HepG2 (cell line): ENCODE results near the gene SELENOV. TPM values are rescaled to one million over a fixed set of nuclear protein-coding genes. Genes with fewer than 3 reads are reported as not detected.

Source experiments
- AKAP8 ChIP-seq: sonication (generic); formaldehyde crosslinking; IDR thresholded peaks from 2 replicates; pipeline ENCODE4 v1.5.1; 2020; ENCODE audit warnings: mild to moderate bottlenecking, missing genetic modification reagents
- KDM2A ChIP-seq: sonication (generic); formaldehyde crosslinking; IDR thresholded peaks from 2 replicates; pipeline ENCODE4 v1.4.0; 2020; ENCODE audit warnings: low read depth, missing genetic modification reagents, borderline replicate concordance
- KDM5B ChIP-seq: sonication (generic); formaldehyde crosslinking; IDR thresholded peaks from 2 replicates; pipeline ENCODE4 v1.4.0; 2020; ENCODE audit warnings: missing genetic modification reagents, mild to moderate bottlenecking, borderline replicate concordance
- RELA ChIP-seq: sonication (generic); formaldehyde crosslinking; IDR thresholded peaks from 2 replicates; pipeline ENCODE4 v1.4.0; 2020; ENCODE audit warnings: missing genetic modification reagents
- RXRB ChIP-seq: IDR thresholded peaks from 2 replicates; pipeline ENCODE4 v1.6.1; 2016; ENCODE audit warnings: borderline replicate concordance, missing genetic modification reagents, missing compliant biosample characterization
- SALL1 ChIP-seq: sonication (generic); formaldehyde crosslinking; IDR thresholded peaks from 2 replicates; pipeline ENCODE4 v1.8.0; 2022; ENCODE audit warnings: mild to moderate bottlenecking, missing genetic modification reagents
- SNAI1 ChIP-seq: sonication (generic); formaldehyde crosslinking; IDR thresholded peaks from 2 replicates; pipeline ENCODE4 v1.5.0; 2020; ENCODE audit warnings: mild to moderate bottlenecking, missing genetic modification reagents, borderline replicate concordance
- SRY ChIP-seq: sonication (generic); formaldehyde crosslinking; IDR thresholded peaks from 2 replicates; pipeline ENCODE4 v1.8.0; 2022; ENCODE audit warnings: mild to moderate bottlenecking, missing genetic modification reagents
- STAG1 ChIP-seq: sonication (generic); formaldehyde crosslinking; IDR thresholded peaks from 2 replicates; pipeline ENCODE4 v1.4.0; 2020; ENCODE audit warnings: missing genetic modification reagents
- ZFX ChIP-seq: sonication (generic); formaldehyde crosslinking; IDR thresholded peaks from 2 replicates; pipeline ENCODE4 v1.4.0; 2020; ENCODE audit warnings: mild to moderate bottlenecking, low read depth, missing genetic modification reagents, moderate library complexity
- ZNF101 ChIP-seq: sonication (generic); formaldehyde crosslinking; IDR thresholded peaks from 2 replicates; pipeline ENCODE4 v1.4.0; 2020; ENCODE audit warnings: mild to moderate bottlenecking, low read depth, missing genetic modification reagents, borderline replicate concordance
- ZNF335 ChIP-seq: sonication (generic); formaldehyde crosslinking; IDR thresholded peaks from 2 replicates; pipeline ENCODE4 v1.4.0; 2020; ENCODE audit warnings: missing genetic modification reagents
- ZNF598 ChIP-seq: sonication (generic); formaldehyde crosslinking; IDR thresholded peaks from 2 replicates; pipeline ENCODE4 v1.5.1; 2020; ENCODE audit warnings: mild to moderate bottlenecking, missing genetic modification reagents, borderline replicate concordance
- ZNF660 ChIP-seq: sonication (generic); formaldehyde crosslinking; IDR thresholded peaks from 2 replicates; pipeline ENCODE4 v1.5.1; 2020; ENCODE audit warnings: mild to moderate bottlenecking, low read depth, missing genetic modification reagents, borderline replicate concordance
- ZNF776 ChIP-seq: sonication (generic); formaldehyde crosslinking; IDR thresholded peaks from 2 replicates; pipeline ENCODE4 v1.4.0; 2020; ENCODE audit warnings: mild to moderate bottlenecking, missing genetic modification reagents
- ZNF790 ChIP-seq: sonication (generic); formaldehyde crosslinking; IDR thresholded peaks from 2 replicates; pipeline ENCODE4 v1.8.0; 2022; ENCODE audit warnings: missing genetic modification reagents, mild to moderate bottlenecking, borderline replicate concordance
- polyA plus RNA-seq, 8 experiments: library from polyadenylated mRNA; depleted of rRNA in 3 of 8; stranded (reverse) in 7 of 8; unstranded in 1 of 8; fragments of >200 nt; fragmentation: Illumina TruSeq in 4 of 8; extraction: Trizol in 4 of 8; gene quantifications; 2 replicates each; pipeline versions ENCODE4 v1.2.1 to v1.2.3, GENCODE V29; 2011 to 2016; ENCODE audit warnings: low read depth in 4 of 8, missing spikeins in 1 of 8, mixed read lengths in 1 of 8; ENCODE audit not compliant: insufficient read depth in 1 of 8
- total RNA-seq, 5 experiments: library from RNA; depleted of rRNA; stranded (reverse); fragments of >200 nt; fragmentation: Illumina TruSeq; extraction: Trizol; gene quantifications; 2 replicates each; pipeline ENCODE4 v1.2.3, GENCODE V29; 2016; ENCODE audit warnings: low read depth in 1 of 5
- TF ChIP-seq, protein P1 (sequence below): IDR thresholded peaks from 2 replicates; pipeline ENCODE4 v1.6.1; 2018; ENCODE audit warnings: missing genetic modification reagents, mild to moderate bottlenecking, missing compliant biosample characterization
- TF ChIP-seq, protein P2 (sequence below): sonication (generic); formaldehyde crosslinking; IDR thresholded peaks from 2 replicates; pipeline ENCODE4 v1.5.1; 2020; ENCODE audit warnings: mild to moderate bottlenecking, moderate library complexity, missing genetic modification reagents
- TF ChIP-seq, protein P3 (sequence below): sonication (generic); formaldehyde crosslinking; IDR thresholded peaks from 2 replicates; pipeline ENCODE4 v1.4.0; 2020; ENCODE audit warnings: missing genetic modification reagents, borderline replicate concordance
- TF ChIP-seq, protein P4 (sequence below): sonication (generic); formaldehyde crosslinking; conservative IDR thresholded peaks from 2 replicates; pipeline ENCODE4 v1.8.0; 2022; ENCODE audit warnings: missing genetic modification reagents

SELENOV gene
- total and polyA plus RNA-seq, 2 of the 13 experiments (the other 11 are each of a cell fraction or from before 2014, with no cell fraction given): not detected

DNA sequence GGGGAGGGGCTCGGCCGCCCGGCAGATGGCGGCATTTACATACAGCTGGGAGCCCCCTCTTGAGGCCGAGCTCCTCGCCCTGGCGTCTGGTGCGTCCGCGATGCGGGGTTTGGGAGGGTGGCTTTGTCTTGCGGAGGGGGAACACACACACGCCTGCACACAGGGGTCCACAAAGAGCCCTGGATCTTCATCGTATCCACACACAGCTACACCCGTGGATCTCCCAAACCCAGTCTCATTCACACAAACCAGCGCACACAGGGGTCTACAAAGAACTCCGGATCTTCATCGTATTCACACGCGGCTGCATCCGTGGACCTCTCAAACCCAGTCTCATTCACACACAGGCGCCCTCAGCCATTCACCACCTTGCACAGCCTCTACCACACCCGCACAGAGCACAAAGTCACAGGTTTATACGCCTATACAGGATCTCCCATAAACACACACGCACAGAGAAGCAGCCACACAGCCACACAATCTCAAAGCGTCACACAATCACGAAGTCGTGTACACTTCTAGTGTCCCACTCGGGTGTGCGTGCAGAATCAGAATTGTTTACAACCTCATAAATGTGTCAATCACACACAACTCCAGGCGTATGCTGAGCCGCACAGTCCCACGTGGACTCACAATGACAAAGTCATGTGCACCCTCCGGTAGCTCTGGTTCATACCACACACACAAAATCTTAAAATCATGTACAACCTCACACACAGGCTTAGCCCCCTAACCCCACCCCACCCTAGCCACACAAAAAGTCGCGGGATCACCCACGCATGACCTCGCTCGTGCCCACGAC, 16.7 kb upstream of the SELENOV start (continued):
- TF ChIP-seq ZFX (CRISPR knock-in tag) (0 out of 2 replicates have a peak, but pooled peaks have one; percentile 24), ZNF776 (peak; percentile 62; the same call in 1 of the 2 replicates), SNAI1 (CRISPR knock-in tag) (0 out of 2 replicates have a peak, but pooled peaks have one; percentile 32), STAG1 (CRISPR knock-in tag) (peak; percentile 66), ZNF790 (CRISPR knock-in tag) (no peak), ZNF335 (CRISPR knock-in tag) (peak; percentile 33; the same call in 1 of the 2 replicates), SRY (CRISPR knock-in tag) (peak; percentile 80; the same call in 1 of the 2 replicates), RELA (CRISPR knock-in tag) (no peak), ZNF101 (no peak), ZNF598 (peak; percentile 60; the same call in 1 of the 2 replicates), AKAP8 (no peak), KDM5B (CRISPR knock-in tag) (peak; percentile 46; the same call in 1 of the 2 replicates), RXRB (CRISPR knock-in tag) (0 out of 2 replicates have a peak, but pooled peaks have one; percentile 2), KDM2A (CRISPR knock-in tag) (peak; percentile 76; the same call in 1 of the 2 replicates), SALL1 (peak; percentile 40; the same call in 1 of the 2 replicates), ZNF660 (CRISPR knock-in tag) (no peak)
- TF ChIP-seq, protein P1, sequence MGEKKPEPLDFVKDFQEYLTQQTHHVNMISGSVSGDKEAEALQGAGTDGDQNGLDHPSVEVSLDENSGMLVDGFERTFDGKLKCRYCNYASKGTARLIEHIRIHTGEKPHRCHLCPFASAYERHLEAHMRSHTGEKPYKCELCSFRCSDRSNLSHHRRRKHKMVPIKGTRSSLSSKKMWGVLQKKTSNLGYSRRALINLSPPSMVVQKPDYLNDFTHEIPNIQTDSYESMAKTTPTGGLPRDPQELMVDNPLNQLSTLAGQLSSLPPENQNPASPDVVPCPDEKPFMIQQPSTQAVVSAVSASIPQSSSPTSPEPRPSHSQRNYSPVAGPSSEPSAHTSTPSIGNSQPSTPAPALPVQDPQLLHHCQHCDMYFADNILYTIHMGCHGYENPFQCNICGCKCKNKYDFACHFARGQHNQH (CRISPR knock-in tag): peak; percentile 26; the same call in 1 of the 2 replicates
- TF ChIP-seq, protein P2, sequence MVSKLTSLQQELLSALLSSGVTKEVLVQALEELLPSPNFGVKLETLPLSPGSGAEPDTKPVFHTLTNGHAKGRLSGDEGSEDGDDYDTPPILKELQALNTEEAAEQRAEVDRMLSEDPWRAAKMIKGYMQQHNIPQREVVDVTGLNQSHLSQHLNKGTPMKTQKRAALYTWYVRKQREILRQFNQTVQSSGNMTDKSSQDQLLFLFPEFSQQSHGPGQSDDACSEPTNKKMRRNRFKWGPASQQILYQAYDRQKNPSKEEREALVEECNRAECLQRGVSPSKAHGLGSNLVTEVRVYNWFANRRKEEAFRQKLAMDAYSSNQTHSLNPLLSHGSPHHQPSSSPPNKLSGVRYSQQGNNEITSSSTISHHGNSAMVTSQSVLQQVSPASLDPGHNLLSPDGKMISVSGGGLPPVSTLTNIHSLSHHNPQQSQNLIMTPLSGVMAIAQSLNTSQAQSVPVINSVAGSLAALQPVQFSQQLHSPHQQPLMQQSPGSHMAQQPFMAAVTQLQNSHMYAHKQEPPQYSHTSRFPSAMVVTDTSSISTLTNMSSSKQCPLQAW: peak; percentile 54
- TF ChIP-seq, protein P3, sequence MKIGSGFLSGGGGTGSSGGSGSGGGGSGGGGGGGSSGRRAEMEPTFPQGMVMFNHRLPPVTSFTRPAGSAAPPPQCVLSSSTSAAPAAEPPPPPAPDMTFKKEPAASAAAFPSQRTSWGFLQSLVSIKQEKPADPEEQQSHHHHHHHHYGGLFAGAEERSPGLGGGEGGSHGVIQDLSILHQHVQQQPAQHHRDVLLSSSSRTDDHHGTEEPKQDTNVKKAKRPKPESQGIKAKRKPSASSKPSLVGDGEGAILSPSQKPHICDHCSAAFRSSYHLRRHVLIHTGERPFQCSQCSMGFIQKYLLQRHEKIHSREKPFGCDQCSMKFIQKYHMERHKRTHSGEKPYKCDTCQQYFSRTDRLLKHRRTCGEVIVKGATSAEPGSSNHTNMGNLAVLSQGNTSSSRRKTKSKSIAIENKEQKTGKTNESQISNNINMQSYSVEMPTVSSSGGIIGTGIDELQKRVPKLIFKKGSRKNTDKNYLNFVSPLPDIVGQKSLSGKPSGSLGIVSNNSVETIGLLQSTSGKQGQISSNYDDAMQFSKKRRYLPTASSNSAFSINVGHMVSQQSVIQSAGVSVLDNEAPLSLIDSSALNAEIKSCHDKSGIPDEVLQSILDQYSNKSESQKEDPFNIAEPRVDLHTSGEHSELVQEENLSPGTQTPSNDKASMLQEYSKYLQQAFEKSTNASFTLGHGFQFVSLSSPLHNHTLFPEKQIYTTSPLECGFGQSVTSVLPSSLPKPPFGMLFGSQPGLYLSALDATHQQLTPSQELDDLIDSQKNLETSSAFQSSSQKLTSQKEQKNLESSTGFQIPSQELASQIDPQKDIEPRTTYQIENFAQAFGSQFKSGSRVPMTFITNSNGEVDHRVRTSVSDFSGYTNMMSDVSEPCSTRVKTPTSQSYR (CRISPR knock-in tag): peak; percentile 74; the same call in 1 of the 2 replicates
- TF ChIP-seq, protein P4, sequence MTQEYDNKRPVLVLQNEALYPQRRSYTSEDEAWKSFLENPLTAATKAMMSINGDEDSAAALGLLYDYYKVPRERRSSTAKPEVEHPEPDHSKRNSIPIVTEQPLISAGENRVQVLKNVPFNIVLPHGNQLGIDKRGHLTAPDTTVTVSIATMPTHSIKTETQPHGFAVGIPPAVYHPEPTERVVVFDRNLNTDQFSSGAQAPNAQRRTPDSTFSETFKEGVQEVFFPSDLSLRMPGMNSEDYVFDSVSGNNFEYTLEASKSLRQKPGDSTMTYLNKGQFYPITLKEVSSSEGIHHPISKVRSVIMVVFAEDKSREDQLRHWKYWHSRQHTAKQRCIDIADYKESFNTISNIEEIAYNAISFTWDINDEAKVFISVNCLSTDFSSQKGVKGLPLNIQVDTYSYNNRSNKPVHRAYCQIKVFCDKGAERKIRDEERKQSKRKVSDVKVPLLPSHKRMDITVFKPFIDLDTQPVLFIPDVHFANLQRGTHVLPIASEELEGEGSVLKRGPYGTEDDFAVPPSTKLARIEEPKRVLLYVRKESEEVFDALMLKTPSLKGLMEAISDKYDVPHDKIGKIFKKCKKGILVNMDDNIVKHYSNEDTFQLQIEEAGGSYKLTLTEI (CRISPR knock-in tag): no peak
